ENCODE measurements around the gene UBAC1. TPM values are rescaled to one million over a fixed set of nuclear protein-coding genes. Genes with fewer than 3 reads are reported as not detected.

Gene UBAC1
- total and polyA plus RNA-seq, 10 of the 15 experiments (the other 5 are each of a cell fraction or from before 2014, with no cell fraction given): 16.7 to 54.6 (median 38.5) TPM

GRCh38 chr9:135989157-135989556, 28.0 kb upstream of the UBAC1 start:
- ChIA-PET SMC1A (ENCODE audit: uncharacterized antibody, unreplicated experiment) (no interaction called here), RAD21 (ENCODE audit: unreplicated experiment) (no interaction called here), CTCF (no interaction called here), POLR2A (no interaction called here)
- Histone ChIP-seq H3K9me3 (replicated peaks; ENCODE audit: control insufficient read depth, insufficient read depth, low read length) (no peaks in the 10 kb centered on the region), H3K4me1 (ENCODE audit: control insufficient read depth, insufficient read depth, low read length) (peaks cover 6% of the 10 kb centered on the region), H2AFZ (ENCODE audit: control insufficient read depth, low read depth, low read length) (no peak overlapping the region), H3K4me2 (ENCODE audit: control insufficient read depth, insufficient read depth) (no peak overlapping the region), H3K27ac (ENCODE audit: control insufficient read depth, insufficient read depth) (no peak overlapping the region), H4K20me1 (ENCODE audit: control insufficient read depth, insufficient read depth) (no peaks in the 10 kb centered on the region), H3K79me2 (ENCODE audit: control insufficient read depth, insufficient read depth, low read length) (no peaks in the 10 kb centered on the region), H3K36me3 (ENCODE audit: control insufficient read depth in 2 of 2, insufficient read depth in 2 of 2, low read length in 1 of 2) (no peaks in the 10 kb centered on the region), H3K4me3 (no peak overlapping the region), H3K27me3 (replicated peaks in 1 of 2; ENCODE audit: control insufficient read depth in 2 of 2, insufficient read depth in 2 of 2, low read length in 1 of 2) (no peaks in the 10 kb centered on the region; a peak in 1 of 4 replicates), H3K9ac (ENCODE audit: control insufficient read depth, insufficient read depth, low read length) (no peak overlapping the region)
- 51% methylated on average over 8 of the region's 8 CpGs for WGBS (ENCODE audit: insufficient coverage, insufficient replicate concordance, low lambda C conversion rate, missing lambda C conversion rate)
- intact Hi-C loops (cut with micrococcal nuclease; ENCODE audit: unreplicated experiment): no loop called here
- in situ Hi-C loops (cut with MboI): no loop called here
- FAIRE-seq (no peak), ATAC-seq (no peak), DNase-seq (ENCODE audit: low read depth, low spot score) (no peak)
- TF ChIP-seq ZSCAN29 (IDR thresholded peaks at IDR 0.05) (no peak), SMAD1 (IDR thresholded peaks at IDR 0.05; ENCODE audit: low read depth, partially characterized antibody) (no peak), LARP7 (IDR thresholded peaks at IDR 0.05) (no peak), IKZF1 (conservative IDR thresholded peaks at IDR 0.05) (no peak), RAD21 (IDR thresholded peaks at IDR 0.05; ENCODE audit: insufficient read depth, low read depth, low read length) (no peak), ZNF622 (IDR thresholded peaks at IDR 0.05) (no peak), TCF7 (IDR thresholded peaks at IDR 0.05; ENCODE audit: borderline replicate concordance) (no peak), TBL1XR1 (IDR thresholded peaks at IDR 0.05; ENCODE audit: low read depth, low read length) (no peak), JUNB (IDR thresholded peaks at IDR 0.05) (no peak)
- BruUV-seq (replicated peaks): no TSS peak

DNA sequence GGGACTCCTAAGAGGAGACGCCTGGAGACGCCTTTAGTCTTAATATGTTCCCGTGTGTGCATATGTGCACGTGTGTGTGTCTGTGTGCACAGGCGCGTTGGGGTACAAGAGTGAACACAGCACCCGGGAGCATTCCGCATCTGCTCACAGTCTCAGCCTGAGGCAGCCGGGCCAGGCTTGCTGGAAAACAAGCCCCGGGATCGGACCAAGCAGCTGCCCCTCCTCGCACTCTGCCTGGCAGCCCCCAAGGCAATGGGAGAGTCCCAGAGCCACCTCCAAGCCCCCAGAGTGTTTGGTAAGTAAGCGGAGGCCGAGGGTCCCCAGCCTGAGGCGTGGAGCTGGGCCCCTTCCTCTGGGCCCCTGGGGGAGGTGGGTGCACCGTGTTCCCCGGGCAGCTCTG, 27.3 kb upstream of the UBAC1 start:
- ChIA-PET CTCF (no interaction called here), POLR2A (no interaction called here), SMC1A (ENCODE audit: uncharacterized antibody, unreplicated experiment) (no interaction called here), RAD21 (ENCODE audit: unreplicated experiment) (no interaction called here)
- H3K36me3 ChIP-seq (ENCODE audit: control insufficient read depth in 2 of 2, insufficient read depth in 2 of 2, low read length in 1 of 2): no peaks in the 10 kb centered on the region
- no peak for DNase-seq (ENCODE audit: low read depth, low spot score)
- H3K79me2 ChIP-seq (ENCODE audit: control insufficient read depth, insufficient read depth, low read length): no peaks in the 10 kb centered on the region
- in situ Hi-C loops (cut with MboI) (no loop called here), intact Hi-C loops (cut with micrococcal nuclease; ENCODE audit: unreplicated experiment) (no loop called here)
- no peaks in the 10 kb centered on the region for H4K20me1 ChIP-seq (ENCODE audit: control insufficient read depth, insufficient read depth)
- no peak overlapping the region for H3K9ac ChIP-seq (ENCODE audit: control insufficient read depth, insufficient read depth, low read length)
- H3K4me3 ChIP-seq: no peak overlapping the region
- H3K4me1 ChIP-seq (ENCODE audit: control insufficient read depth, insufficient read depth, low read length): peaks cover 6% of the 10 kb centered on the region
- BruUV-seq (replicated peaks): no TSS peak
- no peak for FAIRE-seq
- WGBS (ENCODE audit: insufficient coverage, insufficient replicate concordance, low lambda C conversion rate, missing lambda C conversion rate): 49% methylated on average over 17 of the region's 17 CpGs
- no peaks in the 10 kb centered on the region for H3K9me3 ChIP-seq (replicated peaks; ENCODE audit: control insufficient read depth, insufficient read depth, low read length)
- H3K27me3 ChIP-seq (replicated peaks in 1 of 2; ENCODE audit: control insufficient read depth in 2 of 2, insufficient read depth in 2 of 2, low read length in 1 of 2): no peaks in the 10 kb centered on the region; a peak in 1 of 4 replicates
- no peak overlapping the region for H3K4me2 ChIP-seq (ENCODE audit: control insufficient read depth, insufficient read depth)
- no peak overlapping the region for H3K27ac ChIP-seq (ENCODE audit: control insufficient read depth, insufficient read depth)
- no peak for ATAC-seq
- no peak overlapping the region for H2AFZ ChIP-seq (ENCODE audit: control insufficient read depth, low read depth, low read length)
- TF ChIP-seq RFX5 (IDR thresholded peaks at IDR 0.05; ENCODE audit: low read depth, low read length) (no peak), RAD51 (IDR thresholded peaks at IDR 0.05) (no peak), ZBTB11 (CRISPR knock-in tag; IDR thresholded peaks at IDR 0.05) (no peak), TCF7 (IDR thresholded peaks at IDR 0.05; ENCODE audit: borderline replicate concordance) (no peak), MTA2 (IDR thresholded peaks at IDR 0.05; ENCODE audit: low read depth) (no peak), TBL1XR1 (IDR thresholded peaks at IDR 0.05; ENCODE audit: low read depth, low read length) (no peak), BCL11A (IDR thresholded peaks at IDR 0.05; ENCODE audit: low read depth, low read length) (no peak), GABPA (IDR thresholded peaks at IDR 0.05; ENCODE audit: low read depth) (no peak), MEF2A (IDR thresholded peaks at IDR 0.05; ENCODE audit: insufficient read depth, low read depth, low read length) (no peak)
